Tongue (tissue), 2 donors: ENCODE data around the gene NMRAL1. TPM values are rescaled to one million over a fixed set of nuclear protein-coding genes. Genes with fewer than 3 reads are reported as not detected.

Experiments
- DNase-seq: peaks from one replicate; pipeline ENCODE4 v3.0.0-alpha.2; 2015
- total RNA-seq: library from RNA; depleted of rRNA; stranded (reverse); fragments of >200 nt; gene quantifications from one replicate; pipeline ENCODE4 v1.2.3, GENCODE V29; 2014

The NMRAL1 gene
- 27.7 TPM for total RNA-seq

GRCh38 chr16:4474192-4474961 lies at the start of gene NMRAL1:
TSS of gene NMRAL1 (minus strand) at chr16:4474625. CDS start at chr16:4474132, 493 bp downstream.
- peak; percentile 96 for DNase-seq

- no peak for DNase-seq
Measured at GRCh38 chr16:4523686-4524085, 49.3 kb upstream of the NMRAL1 start.

- DNase-seq: peak; percentile 80
Measured at GRCh38 chr16:4522051-4522581, 47.7 kb upstream of the NMRAL1 start.

GRCh38 chr16:4520913-4521312 lies 46.5 kb upstream of the NMRAL1 start:
- DNase-seq: no peak

- DNase-seq: no peak
Measured at GRCh38 chr16:4519274-4520058, 45.0 kb upstream of the NMRAL1 start.

- peak; percentile 73 for DNase-seq
Measured at GRCh38 chr16:4517812-4518680, 43.6 kb upstream of the NMRAL1 start.

- DNase-seq: peak; percentile 30
Measured at GRCh38 chr16:4515611-4516233, 41.3 kb upstream of the NMRAL1 start.

- no peak for DNase-seq
Measured at GRCh38 chr16:4514606-4515005, 40.2 kb upstream of the NMRAL1 start.

GRCh38 chr16:4513881-4514280 lies 39.5 kb upstream of the NMRAL1 start:
- no peak for DNase-seq

- no peak for DNase-seq
Measured at GRCh38 chr16:4513086-4513860, 38.8 kb upstream of the NMRAL1 start.

- no peak for DNase-seq
Measured at GRCh38 chr16:4512473-4512872, 38.0 kb upstream of the NMRAL1 start.

- DNase-seq: peak; percentile 79
Measured at GRCh38 chr16:4511441-4512082, 37.1 kb upstream of the NMRAL1 start.

GRCh38 chr16:4510747-4511426 lies 36.5 kb upstream of the NMRAL1 start:
- DNase-seq: no peak

- DNase-seq: no peak
Measured at GRCh38 chr16:4510131-4510530, 35.7 kb upstream of the NMRAL1 start.

- no peak for DNase-seq
Measured at GRCh38 chr16:4509420-4509819, 35.0 kb upstream of the NMRAL1 start.

- no peak for DNase-seq
Measured at GRCh38 chr16:4508806-4509205, 34.4 kb upstream of the NMRAL1 start.

- DNase-seq: no peak
Measured at GRCh38 chr16:4507588-4508345, 33.3 kb upstream of the NMRAL1 start.

- DNase-seq: peak; percentile 91
Measured at GRCh38 chr16:4506450-4506849, 32.0 kb upstream of the NMRAL1 start.
